Measurements from ENCODE around the gene SLC26A9.

Gene SLC26A9

GRCh38 chr1:205947024-205947423 lies 3.8 kb upstream of the SLC26A9 start:
- DNase-seq (ENCODE audit: low spot score): no peak

- DNase-seq (ENCODE audit: low spot score): no peak
These were observed 1.8 kb upstream of the SLC26A9 start for GRCh38 chr1:205945069-205945468.

DNA sequence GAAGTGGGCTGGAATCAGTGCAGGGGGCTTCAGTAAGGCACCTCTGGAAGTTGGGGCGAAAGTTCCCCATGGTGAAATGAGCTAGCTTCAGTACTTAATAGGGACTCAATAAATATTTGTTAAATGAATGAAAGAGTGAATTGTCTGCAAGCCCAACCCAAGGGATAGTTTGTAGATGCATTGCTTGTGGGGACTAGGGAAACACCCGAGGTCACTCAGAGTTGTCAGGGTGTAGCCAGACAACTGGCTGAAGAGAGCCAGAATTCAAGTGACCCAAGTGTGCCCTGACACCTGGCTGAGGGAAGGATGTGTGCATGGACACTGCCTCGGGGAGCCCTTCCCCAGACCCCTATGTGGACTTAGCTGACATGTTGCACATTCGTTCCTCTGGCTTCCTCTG lies 1.3 kb upstream of the SLC26A9 start:
- DNase-seq (ENCODE audit: low spot score): no peak

- DNase-seq (ENCODE audit: low spot score): no peak
These were observed 561 bp downstream of the SLC26A9 start for GRCh38 chr1:205942631-205943159.

DNA sequence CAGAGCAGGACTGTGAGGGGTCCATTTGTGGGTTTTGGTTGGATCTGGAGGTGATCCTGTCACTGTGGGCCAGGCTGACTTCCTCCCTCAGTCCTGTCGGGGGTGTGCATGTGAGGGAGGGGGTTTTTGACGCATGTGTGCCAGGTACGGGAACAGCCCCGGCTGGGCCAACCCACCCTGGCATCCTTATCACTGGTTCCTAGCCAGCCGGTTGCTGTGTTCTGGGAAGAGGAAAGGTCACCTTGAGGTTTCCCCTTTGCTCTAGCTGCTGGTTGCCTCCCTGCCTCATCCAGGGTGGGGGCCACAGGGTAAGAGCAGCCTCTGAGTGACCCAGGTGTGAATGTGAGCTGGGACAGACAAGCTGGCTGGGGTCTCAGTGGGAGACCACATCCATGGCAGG lies 2.5 kb downstream of the SLC26A9 start:
- DNase-seq (ENCODE audit: low spot score): no peak

DNA sequence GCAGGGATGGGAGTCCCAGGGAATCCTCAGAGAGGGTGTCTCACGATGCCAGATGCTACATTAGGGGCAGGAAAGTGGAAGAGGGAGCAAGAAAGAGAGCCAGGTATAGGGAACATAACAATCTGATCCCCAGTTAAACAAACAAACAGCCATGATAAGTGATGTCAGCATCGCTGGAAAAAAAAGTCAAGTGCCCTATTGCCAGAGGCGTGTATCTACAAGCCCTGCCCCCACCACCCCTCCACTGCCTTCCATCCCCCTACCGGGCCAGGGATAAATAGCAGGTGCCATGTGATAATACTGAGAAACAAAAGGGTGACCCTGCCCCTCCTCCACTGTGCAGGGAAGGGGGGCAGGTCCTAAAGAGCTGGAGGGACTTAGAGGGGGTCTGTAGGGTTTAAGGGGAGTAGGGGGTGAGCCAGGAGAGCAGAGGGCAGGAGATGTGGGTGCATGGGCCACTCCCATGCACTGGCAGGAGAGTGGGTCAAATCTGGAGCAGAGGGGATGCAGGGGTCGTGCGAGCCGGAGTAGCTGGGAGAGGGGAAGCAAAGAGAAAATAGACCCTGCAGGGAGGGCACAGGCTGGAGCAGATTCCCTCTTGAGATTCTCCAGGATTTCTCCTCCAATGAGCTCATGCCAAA lies 3.4 kb downstream of the SLC26A9 start:
- peak; percentile 70 for DNase-seq (ENCODE audit: low spot score)

GRCh38 chr1:205938682-205939081 lies 4.6 kb downstream of the SLC26A9 start:
- no peak for DNase-seq (ENCODE audit: low spot score)

DNA sequence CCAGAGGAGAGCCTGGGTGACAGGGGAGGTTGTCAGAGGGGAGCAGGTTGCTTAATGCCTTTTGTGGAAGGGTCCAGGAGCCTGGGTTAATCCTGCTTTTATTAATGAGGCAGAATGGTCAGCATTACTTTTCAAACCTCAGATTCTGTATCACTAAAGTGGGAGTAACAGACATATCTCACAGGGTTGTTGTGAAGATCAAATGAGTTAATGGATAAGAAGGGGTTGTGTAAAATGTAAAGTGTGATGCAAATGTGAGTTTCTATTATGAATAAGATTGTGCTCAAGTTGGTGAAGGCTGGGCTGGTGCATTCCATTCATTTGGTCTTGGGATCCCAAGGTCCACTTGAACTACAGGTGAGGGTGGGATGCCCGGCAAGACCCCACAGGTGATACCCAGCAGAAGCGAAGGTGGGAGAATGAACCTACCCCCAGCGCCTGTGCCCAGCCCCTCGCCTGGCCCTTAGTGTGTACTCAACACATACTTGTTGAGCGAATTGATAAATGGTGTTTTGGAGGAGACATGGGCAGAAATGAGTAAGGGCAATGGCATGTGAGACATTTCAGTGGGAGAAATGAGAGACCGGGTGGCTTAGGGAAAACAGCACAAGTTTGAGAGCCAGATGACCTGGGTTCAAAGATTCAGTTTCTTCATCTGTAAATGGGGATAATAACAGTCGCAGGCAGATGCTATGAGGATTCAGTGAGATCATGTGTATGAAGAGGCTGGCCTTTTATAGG lies 6.2 kb downstream of the SLC26A9 start:
- DNase-seq (ENCODE audit: low spot score): no peak

GRCh38 chr1:205936311-205936710 lies 6.9 kb downstream of the SLC26A9 start:
- DNase-seq (ENCODE audit: low spot score): no peak

GRCh38 chr1:205935869-205936268 lies 7.4 kb downstream of the SLC26A9 start:
- DNase-seq (ENCODE audit: low spot score): no peak

DNA sequence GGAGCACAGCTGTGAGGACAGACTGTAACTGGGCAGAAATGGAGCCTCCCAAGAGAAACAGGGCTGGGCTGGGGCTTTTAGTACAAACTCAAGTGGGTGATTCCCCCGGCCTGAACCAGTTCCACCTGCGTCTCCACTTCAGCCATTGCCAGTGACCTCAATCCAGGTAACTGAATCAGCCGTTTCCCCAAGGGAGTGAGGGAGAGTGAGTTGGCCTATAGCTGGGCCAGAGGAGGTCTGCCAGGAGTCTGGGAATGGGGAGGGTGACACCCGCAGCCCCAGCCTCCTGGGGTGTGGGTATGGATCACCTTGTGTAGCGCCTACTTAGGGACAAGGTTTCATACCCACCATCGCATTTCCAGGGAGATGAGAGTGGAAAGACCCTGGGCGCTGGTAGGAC lies 8.5 kb downstream of the SLC26A9 start:
- no peak for DNase-seq (ENCODE audit: low spot score)

GRCh38 chr1:205933671-205934618 lies 9.3 kb downstream of the SLC26A9 start:
- DNase-seq (ENCODE audit: low spot score): no peak

DNA sequence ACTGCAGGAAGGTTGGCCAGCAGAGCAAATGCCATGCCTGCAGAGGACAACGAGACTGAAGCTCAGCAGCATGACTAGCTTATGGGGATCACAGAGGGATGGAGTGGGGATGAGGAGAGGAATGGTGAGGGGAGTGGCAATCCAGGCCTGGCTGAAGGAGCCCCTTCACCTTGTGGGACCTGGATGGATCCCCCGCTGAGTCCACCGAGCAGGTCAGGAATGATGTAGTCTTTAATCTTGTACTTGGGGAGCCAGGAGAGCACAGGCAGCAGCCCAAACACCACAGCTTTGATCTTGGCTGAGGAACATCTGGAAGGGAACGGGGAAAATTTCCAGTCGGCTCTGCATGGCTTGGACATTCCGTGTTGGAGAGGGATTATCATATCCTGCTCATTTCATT lies 10.5 kb downstream of the SLC26A9 start:
- no peak for DNase-seq (ENCODE audit: low spot score)

DNA sequence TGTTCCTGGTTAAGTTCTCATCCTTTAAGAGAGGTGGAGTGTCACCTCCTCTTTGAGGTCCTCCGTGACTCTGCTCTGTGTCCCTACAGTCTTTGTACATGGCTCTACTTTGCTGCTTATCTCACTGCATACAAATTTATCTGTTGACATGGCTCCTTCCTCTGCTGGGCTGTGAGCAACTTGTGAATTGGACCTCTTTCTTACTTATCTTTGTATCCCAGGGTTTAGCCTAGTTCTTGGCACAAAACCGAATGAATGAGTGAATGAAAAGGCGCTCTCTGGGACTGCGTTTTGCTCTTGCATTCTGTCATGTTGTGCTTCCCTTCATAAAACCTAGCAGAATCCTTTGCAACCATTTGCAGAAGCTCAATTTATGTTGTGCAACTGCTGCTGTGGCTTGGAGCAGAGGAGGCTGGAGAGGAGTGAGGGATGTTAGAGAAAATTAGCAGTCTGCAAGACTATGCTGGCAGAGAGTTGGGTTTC lies 12.4 kb downstream of the SLC26A9 start:
- no peak for DNase-seq (ENCODE audit: low spot score)

- DNase-seq (ENCODE audit: low spot score): no peak
These were observed 13.1 kb downstream of the SLC26A9 start for GRCh38 chr1:205930195-205930577.

DNA sequence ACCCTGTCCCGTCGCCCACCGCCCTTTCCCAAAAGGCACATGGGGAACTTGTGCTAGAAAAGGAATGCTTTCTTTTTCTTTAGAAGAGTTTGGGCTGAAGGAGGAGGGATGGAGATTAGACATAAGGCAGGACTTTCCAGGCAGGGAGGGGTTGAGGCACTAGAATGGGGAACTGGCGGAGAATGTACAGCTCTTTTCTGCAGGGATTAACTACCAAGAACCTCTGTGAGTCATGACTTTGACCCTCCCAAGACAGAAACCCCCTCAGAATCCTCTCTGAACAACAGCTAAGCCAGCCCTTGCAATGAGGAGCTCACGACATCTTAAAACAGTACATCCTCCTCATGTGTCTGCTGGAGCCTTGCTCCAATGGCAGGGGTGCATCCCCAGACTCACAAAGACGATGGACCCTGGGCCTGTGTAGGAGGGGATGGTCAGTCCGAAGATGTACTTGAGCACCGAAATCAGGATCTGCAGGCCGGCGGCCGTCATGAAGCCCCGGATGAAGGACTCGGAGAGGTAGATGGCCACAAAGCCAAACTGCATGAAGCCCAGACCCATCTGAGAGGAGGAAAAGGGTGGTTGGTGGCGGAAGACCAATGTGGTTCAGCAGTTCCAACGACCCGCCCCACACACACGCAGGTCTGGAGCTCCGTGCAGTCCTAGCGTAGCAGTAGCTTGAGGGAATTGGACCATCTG lies 13.6 kb downstream of the SLC26A9 start:
- DNase-seq (ENCODE audit: low spot score): no peak

DNA sequence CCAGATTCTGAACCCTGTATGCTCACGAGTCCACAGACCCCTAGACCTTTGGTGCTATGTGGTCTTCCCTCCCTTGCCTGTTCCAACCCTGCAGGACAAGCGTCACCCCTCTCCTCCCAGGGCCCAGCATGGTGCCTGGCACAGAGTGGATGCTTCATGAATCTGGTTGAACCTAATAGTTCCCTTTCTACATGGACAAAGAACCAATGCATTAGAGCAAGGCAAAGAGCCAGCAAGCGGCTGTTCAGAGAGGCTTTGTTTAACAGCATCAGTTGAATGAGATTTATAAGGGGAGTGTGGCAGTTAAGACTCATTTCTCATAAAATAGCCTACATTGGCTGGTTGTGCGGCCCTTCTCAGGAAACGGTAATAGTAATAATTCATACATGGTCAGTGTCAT lies 14.9 kb downstream of the SLC26A9 start:
- no peak for DNase-seq (ENCODE audit: low spot score)

- no peak for DNase-seq (ENCODE audit: low spot score)
These were observed 15.6 kb downstream of the SLC26A9 start for GRCh38 chr1:205927676-205928075.

GRCh38 chr1:205927247-205927646 lies 16.0 kb downstream of the SLC26A9 start:
- DNase-seq (ENCODE audit: low spot score): no peak

DNA sequence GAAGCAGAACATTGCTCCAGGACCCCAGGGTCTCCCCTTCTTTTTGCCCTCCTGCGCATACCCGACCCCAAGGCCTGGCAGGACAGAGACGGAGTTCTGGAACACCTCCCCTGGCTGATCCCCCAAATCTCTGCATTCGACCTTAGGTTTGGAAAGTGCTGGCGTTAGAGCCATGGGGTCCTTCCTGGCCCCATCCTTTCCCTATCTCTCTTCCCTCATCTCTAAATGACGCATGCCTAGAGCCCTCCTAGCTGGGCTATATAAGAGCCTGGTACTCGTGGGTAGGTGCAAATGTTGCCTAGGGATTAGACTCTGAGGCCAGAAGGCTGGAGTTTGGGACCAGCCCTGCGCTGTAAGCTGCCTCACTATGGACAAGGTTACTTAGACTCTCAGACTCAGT lies 16.6 kb downstream of the SLC26A9 start:
- DNase-seq (ENCODE audit: low spot score): no peak

DNA sequence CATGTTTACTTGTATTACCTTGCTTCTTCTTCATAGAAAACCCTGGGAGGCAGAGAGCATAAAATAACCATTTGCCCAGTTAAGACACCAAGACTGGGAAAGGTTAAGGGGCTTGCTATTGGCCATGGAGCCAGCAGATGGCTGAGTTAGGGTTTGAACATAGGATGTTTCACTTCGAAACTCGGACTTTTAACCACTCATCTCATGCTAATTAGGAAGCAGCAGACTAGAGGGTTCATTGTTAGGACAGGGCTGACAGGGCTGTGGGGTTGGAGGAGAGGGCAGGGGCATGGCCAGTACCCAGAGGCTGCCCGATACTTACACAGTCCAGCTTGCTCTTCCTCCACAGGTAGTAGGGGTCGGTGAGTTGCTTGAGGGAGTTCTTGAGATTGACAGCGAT lies 17.0 kb downstream of the SLC26A9 start:
- DNase-seq (ENCODE audit: low spot score): no peak

GRCh38 chr1:205925736-205926135 lies 17.5 kb downstream of the SLC26A9 start:
- DNase-seq (ENCODE audit: low spot score): no peak
